ENCODE data around the gene HEXIM1. TPM values are rescaled to one million over a fixed set of nuclear protein-coding genes. Genes with fewer than 3 reads are reported as not detected.

Gene HEXIM1
- total RNA-seq, 1 donor from 2014 or later: 20.0 TPM

DNA sequence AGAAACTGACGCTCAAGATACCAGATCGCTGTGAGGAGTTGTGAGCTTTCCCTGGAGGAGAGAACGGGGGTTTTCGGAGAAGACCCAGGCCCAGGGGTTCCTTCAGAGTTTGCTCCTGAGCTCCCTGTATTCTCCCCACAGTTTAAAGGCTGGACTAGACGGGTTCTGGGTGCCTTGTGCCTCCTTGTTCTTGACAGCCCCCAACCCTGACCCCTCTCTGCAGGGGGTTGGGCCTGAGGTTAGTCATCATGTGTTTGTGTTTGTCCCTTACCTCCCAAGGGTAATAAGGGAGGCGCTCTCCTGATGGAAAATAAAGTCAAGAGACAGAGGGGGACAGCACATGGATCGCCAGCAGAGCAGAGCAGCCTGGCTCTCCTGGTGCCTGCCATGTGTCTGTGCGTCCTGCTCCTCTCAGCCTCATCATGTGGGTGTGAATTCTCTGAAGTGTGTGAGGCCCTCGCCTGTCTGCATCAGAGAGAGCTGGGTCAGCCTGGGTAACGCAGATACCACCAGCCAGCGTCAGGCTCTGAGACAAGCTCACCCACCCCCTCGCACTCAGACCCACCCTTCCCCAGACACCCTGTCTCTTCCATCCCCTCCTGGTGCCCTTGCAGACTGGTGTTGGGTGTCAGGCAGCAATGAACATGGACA is 22.1 kb downstream of the HEXIM1 start:
- H3K27me3 ChIP-seq (ENCODE audit: control insufficient read depth, insufficient read depth, low read length): no peaks in the 10 kb centered on the region
- H3K4me3 ChIP-seq (ENCODE audit: low read depth, low read length): no peak overlapping the region
- TF ChIP-seq, protein P1, sequence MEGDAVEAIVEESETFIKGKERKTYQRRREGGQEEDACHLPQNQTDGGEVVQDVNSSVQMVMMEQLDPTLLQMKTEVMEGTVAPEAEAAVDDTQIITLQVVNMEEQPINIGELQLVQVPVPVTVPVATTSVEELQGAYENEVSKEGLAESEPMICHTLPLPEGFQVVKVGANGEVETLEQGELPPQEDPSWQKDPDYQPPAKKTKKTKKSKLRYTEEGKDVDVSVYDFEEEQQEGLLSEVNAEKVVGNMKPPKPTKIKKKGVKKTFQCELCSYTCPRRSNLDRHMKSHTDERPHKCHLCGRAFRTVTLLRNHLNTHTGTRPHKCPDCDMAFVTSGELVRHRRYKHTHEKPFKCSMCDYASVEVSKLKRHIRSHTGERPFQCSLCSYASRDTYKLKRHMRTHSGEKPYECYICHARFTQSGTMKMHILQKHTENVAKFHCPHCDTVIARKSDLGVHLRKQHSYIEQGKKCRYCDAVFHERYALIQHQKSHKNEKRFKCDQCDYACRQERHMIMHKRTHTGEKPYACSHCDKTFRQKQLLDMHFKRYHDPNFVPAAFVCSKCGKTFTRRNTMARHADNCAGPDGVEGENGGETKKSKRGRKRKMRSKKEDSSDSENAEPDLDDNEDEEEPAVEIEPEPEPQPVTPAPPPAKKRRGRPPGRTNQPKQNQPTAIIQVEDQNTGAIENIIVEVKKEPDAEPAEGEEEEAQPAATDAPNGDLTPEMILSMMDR (IDR thresholded peaks at IDR 0.05; ENCODE audit: insufficient read depth, low read length, poor library complexity, severe bottlenecking): no peak
- DNase-seq (ENCODE audit: low read depth): no peak
- H3K36me3 ChIP-seq (ENCODE audit: control insufficient read depth, insufficient read depth, low read length): no peaks in the 10 kb centered on the region

DNA sequence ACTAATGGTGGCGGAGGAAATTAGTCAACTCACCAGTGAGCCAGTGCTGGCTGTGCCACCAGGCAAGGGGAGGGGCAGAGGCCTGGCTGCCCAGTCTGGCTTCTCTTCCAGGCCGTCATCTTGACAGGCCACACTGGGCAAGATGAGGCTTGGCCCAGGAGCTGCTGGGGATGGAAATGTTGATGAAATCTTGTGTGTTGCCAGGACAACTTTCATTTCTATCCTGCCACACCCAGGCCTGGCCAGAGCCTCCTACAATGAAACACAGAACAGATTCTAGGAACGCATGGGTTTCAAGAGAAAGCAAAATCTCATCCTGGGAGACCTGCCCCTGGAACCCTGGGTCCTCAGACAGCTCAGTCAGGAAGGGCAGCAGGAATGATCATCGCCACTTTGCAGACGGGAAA is 22.7 kb downstream of the HEXIM1 start:
- Histone ChIP-seq H3K4me3 (ENCODE audit: low read depth, low read length) (no peak overlapping the region), H3K36me3 (ENCODE audit: control insufficient read depth, insufficient read depth, low read length) (no peaks in the 10 kb centered on the region), H3K27me3 (ENCODE audit: control insufficient read depth, insufficient read depth, low read length) (no peaks in the 10 kb centered on the region)
- no peak for DNase-seq (ENCODE audit: low read depth)
- TF ChIP-seq, protein P1 (IDR thresholded peaks at IDR 0.05; ENCODE audit: insufficient read depth, low read length, poor library complexity, severe bottlenecking): no peak

DNA sequence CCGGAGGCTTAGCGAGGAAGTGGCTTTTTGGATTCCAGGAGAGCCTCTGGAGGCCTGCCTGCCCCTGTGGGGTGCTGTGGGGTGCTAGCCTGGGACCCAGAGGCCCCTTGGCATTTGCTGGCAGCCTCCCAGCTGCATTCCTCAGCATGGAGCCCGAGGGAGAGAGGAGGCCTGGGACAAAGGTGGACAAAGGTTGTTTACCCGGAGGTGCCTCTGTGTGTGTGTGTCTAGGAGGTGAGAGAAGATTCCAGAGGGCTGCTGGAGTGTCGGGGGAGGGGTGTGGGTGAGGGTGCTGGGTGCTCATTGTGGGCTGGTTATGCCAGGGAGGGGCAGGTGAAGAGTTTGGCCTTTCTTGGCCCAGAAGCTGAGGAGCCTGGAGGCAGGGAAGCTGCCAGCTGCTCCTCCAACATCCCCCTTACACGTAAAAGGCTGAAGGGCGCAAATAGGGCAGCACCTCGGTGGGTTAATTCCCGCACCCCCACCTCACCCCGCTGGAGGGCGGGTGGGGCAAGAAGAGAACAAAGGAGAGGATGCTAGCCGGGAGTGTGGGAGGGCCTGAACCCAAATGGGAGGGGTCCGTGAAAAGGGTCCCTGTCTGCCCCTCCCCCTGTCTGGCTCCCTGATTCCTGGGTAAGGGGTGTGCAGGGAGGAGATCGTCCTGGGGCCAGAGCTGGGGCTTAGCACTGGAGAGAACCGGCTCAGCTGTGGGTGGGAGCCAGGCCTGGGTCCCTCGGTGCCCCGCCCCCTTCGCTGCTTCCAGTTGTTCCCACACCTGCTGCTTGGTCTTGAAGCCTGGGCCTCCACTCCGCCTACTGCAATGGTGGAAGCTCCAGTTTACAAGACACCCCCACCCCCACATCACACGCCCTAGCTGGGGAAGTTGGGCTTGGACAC is 23.3 kb downstream of the HEXIM1 start:
- no peaks in the 10 kb centered on the region for H3K27me3 ChIP-seq (ENCODE audit: control insufficient read depth, insufficient read depth, low read length)
- DNase-seq (ENCODE audit: low read depth): no peak
- H3K36me3 ChIP-seq (ENCODE audit: control insufficient read depth, insufficient read depth, low read length): no peaks in the 10 kb centered on the region
- TF ChIP-seq, protein P1 (IDR thresholded peaks at IDR 0.05; ENCODE audit: insufficient read depth, low read length, poor library complexity, severe bottlenecking): no peak
- H3K4me3 ChIP-seq (ENCODE audit: low read depth, low read length): no peak overlapping the region

DNA sequence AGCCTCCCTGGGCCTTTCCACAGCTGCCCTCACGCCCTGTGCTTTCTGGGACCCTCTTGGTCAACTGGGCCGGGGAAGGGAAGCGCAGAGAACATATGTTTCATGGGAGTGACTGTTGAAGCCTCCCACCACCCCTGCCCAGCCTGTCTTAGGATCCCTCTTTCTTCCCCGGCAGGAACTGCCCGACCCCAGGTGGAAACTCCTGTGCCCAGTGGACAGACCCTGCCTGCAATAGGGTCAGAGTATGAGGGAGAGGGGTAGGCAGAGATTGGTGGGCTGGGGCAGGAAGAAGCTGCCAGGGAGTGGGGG is 23.9 kb downstream of the HEXIM1 start:
- no peak for DNase-seq (ENCODE audit: low read depth)
- no peaks in the 10 kb centered on the region for H3K27me3 ChIP-seq (ENCODE audit: control insufficient read depth, insufficient read depth, low read length)
- no peak overlapping the region for H3K4me3 ChIP-seq (ENCODE audit: low read depth, low read length)
- TF ChIP-seq, protein P1 (IDR thresholded peaks at IDR 0.05; ENCODE audit: insufficient read depth, low read length, poor library complexity, severe bottlenecking): no peak
- no peaks in the 10 kb centered on the region for H3K36me3 ChIP-seq (ENCODE audit: control insufficient read depth, insufficient read depth, low read length)

DNA sequence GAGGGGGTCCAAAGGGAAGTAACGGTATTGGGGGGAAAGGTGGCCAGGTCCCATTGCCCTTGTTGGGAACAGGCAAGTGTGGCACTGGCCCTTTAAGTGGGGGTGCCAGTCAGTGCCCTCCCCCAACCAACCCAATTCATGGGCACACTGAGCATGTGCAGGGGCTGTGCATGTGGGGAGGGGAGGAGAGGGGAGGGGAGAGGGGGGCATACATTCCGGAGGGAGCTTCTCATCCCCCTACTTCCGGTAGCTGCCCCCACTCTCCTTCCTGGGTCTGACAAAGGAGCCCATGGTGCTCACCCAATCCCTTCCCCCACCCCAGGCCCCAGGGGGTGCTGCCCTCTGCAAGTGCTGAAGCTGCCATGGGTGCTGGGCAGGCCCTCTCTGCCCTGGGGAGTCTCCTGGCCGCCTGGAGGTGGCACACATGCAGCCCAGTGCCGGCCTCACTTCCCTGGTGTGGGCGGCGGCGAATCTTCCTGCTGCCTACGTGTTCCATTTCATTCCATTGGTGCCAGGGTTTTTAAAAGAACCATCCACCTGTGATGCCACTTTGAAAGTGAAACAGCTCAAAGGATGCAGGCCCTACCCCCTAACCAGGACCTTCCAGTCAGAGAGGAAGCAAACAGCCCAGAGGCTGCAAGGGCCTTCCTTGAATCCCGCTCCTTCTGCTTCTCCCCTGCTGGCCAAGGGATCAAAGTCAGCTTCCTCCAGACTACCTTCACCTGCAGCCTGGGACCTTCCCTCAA is 24.4 kb downstream of the HEXIM1 start:
- peak; percentile 90 for DNase-seq (ENCODE audit: low read depth)
- no peak overlapping the region for H3K4me3 ChIP-seq (ENCODE audit: low read depth, low read length)
- no peaks in the 10 kb centered on the region for H3K27me3 ChIP-seq (ENCODE audit: control insufficient read depth, insufficient read depth, low read length)
- TF ChIP-seq, protein P1 (IDR thresholded peaks at IDR 0.05; ENCODE audit: insufficient read depth, low read length, poor library complexity, severe bottlenecking): peak; percentile 19
- H3K36me3 ChIP-seq (ENCODE audit: control insufficient read depth, insufficient read depth, low read length): no peaks in the 10 kb centered on the region
